HG03066 (cell line): ENCODE measurements around the gene EBLN2.
"Not testable (repeated sequence)": the region's sequence is repeated elsewhere in the genome, so short reads cannot be mapped to it uniquely, and the experiment has no call there.

Experiments
- ATAC-seq: cut with Tn5 transposase; IDR thresholded peaks from one replicate; pipeline ENCODE4 v1.9.1; 2021; ENCODE audit warnings: low read depth; ENCODE audit not compliant: unreplicated experiment

Gene EBLN2

GRCh38 chr3:73056845-73057150, 4.7 kb upstream of the EBLN2 start:
- ATAC-seq, result no peak

DNA sequence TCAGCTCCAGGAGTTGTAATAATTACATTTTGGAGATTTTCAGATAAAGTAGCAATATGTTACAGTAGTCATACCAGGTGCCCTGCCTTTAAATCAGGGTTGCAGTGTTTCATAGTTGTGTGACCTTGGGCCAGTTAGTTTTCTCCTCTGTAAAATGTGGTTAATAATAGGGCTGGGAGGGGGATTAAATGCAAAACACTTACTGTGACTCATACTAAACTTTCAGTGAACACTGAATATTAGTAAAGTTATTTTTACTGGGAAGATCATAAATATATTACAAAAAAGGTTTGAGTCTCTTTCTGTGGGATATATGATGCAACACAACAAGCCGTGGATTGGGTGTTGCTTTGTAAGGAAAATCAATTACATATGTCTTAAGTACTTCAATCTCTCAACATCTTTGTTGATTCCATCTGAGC, 1.1 kb upstream of the EBLN2 start:
- no peak for ATAC-seq

DNA sequence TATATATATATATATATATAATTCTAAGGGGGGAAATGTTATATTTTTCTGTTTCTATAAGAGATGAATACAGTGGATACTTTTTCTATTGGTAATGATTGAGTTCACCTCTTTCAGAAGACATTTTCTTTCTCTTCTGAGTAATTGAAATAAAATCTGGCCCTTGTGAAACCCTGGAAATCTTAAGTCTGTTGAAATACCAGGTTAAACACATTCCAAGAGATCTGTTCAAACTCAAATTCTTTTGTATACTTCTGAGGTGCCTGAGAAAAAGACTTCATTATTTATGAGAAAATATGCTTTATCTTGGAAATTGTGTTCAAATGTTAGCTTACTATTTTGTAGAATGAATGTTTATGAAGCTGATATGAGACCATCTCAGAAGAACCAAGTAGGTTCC, 4.8 kb downstream of the EBLN2 start:
- ATAC-seq, result not testable (repeated sequence)

DNA sequence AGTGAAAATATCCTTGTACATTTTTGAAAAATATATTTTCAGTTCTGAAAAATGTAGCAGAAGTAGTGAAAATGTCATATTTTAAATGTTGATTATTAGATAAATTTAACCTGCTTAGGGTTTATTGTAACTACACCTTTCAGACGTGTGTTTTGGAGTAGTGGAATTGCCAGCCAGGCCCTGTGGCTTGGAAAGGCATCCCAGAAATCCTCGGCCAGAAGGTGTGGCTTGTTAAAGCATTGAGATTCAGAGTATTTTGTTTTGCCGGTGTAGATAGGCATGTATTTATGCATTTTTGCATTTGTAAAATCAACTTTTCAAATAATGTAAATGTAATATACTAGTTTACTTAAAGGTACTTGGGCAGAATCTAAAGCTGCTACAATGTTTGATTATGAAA, 7.0 kb downstream of the EBLN2 start:
- no peak for ATAC-seq

GRCh38 chr3:73069187-73069586, 7.7 kb downstream of the EBLN2 start:
- ATAC-seq, result no peak

GRCh38 chr3:73069775-73070444, 8.5 kb downstream of the EBLN2 start:
- no peak for ATAC-seq

- ATAC-seq, result no peak
Observed at GRCh38 chr3:73070675-73071575, 9.5 kb downstream of the EBLN2 start.

DNA sequence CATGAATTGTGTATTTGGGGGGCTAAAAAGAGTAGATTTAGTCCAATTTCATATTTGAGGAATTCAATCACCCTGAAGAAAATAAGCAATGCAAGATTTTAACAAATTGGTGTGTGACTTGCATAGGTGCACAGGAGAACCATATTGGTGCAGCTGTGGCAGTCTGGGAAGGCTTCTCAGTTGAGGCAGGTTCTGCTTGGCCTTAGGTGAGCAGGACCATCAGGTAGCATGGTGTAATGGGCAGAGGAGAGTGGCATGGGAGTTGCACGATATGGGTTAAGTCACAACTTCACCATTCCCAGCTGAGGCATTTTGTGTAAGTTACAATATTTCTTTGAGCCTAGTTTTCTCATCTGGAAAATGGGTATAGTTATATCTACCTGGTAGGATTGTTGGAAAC, 10.5 kb downstream of the EBLN2 start:
- no peak for ATAC-seq

DNA sequence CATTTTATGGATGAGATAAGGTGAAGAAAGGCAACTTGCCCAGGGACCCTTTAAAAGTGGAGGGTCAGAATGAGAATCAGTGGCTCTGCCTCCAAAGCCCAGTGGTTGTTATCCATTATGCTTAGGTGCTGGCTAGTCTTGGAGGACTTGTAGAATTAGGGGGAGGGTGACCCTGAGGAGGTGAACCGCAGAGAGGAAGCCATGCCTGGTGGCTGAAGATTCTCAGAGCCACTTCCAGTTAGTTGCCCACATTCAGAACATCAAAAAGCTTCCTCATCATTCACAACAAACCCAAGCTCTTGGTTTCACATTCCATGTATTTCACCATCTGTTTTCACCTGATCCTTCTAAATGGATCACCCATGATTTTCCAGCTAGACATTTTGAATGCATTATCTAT, 11.2 kb downstream of the EBLN2 start:
- ATAC-seq, result no peak

GRCh38 chr3:73073091-73073707, 11.7 kb downstream of the EBLN2 start:
- no peak for ATAC-seq

DNA sequence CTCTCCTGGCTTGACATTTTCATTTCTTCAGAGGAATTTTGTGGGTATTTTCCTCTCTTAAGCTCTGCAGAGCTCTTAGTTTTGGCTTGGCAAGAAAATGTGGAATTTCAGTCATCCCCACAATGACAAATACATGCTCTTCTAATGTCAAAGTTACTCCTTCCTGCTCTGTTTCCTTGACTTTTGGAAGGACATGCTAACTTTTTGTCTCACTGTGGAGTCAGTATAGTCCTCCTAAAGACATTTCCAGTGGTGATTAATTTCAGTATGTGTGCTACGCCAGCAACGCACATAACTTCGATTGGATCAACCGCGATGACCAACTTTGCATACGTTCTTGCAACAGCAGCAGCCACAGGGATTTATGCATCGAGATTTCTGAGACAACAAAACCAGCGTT, 13.3 kb downstream of the EBLN2 start:
- ATAC-seq, result no peak

GRCh38 chr3:73080216-73080966, 18.9 kb downstream of the EBLN2 start:
- ATAC-seq, result no peak

- ATAC-seq, result no peak
Observed at GRCh38 chr3:73081140-73081539, 19.7 kb downstream of the EBLN2 start.

- ATAC-seq, result no peak
Observed at GRCh38 chr3:73084170-73084569, 22.7 kb downstream of the EBLN2 start.

DNA sequence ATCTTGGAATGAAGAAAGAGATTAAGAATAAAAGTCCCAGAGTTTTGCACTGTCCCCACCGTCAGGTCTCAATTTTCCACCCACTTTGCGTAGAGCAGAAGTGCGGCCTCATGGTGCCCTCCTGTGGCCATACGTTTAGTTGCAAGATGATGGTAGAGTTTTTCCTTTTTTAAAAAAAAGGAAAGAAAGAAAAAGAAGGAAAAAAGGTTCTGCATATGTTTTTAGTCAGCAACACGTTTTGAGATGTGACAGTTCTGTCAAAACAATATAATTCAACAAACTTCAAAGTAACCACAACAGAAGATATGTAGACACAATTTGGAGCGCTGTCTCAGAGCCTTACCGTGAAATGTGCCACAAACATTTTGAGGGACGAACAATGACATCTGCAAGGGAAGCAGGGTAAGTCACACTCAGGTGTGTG, 24.6 kb downstream of the EBLN2 start:
- no peak for ATAC-seq

DNA sequence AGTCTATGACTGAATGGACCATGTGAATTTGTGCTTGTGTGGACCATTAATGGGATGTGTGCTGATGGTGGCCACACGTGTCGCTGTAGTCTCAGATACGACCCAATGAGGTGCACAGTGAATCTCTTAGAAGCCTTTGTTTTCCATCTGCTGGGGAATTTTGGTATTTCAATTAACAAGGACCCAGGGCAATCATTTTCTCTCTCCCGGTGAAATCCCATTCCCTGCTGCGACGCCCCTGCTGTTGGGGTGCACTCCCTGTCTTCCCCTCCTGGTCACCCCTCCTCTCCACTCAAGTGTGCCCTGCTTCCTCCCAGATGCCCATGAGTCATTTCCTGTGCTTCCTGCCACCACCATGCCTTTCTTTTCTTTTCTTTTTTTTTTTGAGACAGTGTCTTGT, 32.7 kb downstream of the EBLN2 start:
- no peak for ATAC-seq

DNA sequence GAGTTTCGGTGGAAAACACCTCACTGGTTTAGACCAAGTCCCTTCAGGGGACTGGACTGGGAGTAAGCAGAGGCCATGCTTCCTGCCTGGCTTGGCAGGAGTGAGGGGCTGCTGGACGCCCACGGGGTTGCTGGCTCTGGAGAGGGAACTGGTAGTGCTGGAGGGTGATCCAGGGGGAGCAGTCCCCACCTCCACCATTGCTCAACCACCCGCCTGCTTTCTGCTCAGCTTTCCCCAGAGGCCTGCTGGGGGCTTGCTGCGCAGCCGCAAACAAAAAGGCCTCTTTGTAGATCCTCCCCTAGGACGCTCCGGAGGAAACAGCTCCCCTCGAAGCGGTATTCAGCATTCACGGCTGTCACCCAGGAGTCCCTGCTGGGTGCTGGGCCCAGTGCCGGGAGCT, 33.5 kb downstream of the EBLN2 start:
- no peak for ATAC-seq

DNA sequence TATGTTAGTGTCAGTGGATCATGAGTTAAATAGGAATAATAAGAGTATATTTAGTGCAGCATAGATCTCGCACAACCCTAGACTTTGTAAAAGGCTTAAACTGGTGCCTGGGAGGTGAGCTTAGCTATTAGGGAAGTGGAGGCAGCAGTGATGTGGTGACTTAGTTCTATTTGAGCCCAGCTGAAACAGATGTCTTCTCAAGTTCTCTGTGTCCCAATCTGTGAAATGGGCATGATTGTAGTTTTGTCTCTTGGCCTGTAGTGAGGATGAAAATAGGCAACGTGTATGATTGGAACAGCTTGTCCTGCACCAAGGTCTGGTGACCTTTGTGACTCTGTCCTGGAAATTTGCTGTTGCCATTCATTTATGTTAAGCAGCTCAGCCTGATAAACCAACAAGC, 34.7 kb downstream of the EBLN2 start:
- no peak for ATAC-seq

- no peak for ATAC-seq
Observed at GRCh38 chr3:73098026-73098425, 36.6 kb downstream of the EBLN2 start.

- ATAC-seq, result no peak
Observed at GRCh38 chr3:73098873-73099272, 37.4 kb downstream of the EBLN2 start.
